Astrocyte (in vitro differentiated cells and primary cell): ENCODE measurements around the gene AGTRAP.

Experiments used
- EZH2 ChIP-seq: IDR thresholded peaks from 2 replicates; pipeline ENCODE4 v1.6.1; 2012; ENCODE audit warnings: mild to moderate bottlenecking, low read length, inconsistent platforms; ENCODE audit not compliant: insufficient read depth
- TF ChIP-seq, protein P1 (sequence below): IDR thresholded peaks from 2 replicates; pipeline ENCODE4 v1.5.1; 2011; ENCODE audit warnings: low read depth, mild to moderate bottlenecking, inconsistent platforms, low read length, moderate library complexity; ENCODE audit not compliant: insufficient read depth

DNA sequence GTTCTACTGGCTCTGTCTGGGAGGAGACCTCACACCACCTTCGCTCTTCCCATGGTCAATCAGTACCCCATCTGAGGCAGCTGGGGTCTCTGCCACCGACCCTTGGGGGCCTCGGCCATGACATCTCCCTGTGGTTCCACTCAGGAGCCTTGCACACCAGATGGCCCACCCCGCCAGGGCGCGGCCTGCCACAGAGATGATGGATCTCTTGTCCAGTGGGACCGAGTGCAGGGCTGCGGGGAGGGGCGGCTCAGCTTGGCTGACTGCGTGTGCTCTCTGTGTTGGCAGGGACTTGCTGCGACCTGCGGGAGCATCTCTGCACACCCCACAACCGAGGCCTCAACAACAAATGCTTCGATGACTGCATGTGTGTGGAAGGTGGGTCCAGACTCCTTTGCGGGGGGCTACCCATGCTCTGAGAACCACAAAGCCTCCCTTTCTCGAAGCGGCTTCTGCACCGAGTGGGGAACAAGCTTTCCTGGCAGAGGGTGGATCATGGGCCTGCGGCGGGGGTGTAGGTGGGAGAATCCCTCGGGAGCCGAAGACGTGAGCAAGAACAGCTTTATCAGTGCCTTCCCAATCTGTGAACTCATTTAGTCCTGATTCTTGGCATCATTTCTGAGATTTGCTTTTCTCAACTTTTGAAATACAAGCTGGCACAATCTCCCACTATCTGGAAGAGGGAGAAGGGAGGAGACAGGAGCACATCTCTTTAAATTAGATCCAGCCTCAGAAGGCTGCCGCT, 20.9 kb upstream of the AGTRAP start:
- no peak for TF ChIP-seq EZH2
- TF ChIP-seq, protein P1, sequence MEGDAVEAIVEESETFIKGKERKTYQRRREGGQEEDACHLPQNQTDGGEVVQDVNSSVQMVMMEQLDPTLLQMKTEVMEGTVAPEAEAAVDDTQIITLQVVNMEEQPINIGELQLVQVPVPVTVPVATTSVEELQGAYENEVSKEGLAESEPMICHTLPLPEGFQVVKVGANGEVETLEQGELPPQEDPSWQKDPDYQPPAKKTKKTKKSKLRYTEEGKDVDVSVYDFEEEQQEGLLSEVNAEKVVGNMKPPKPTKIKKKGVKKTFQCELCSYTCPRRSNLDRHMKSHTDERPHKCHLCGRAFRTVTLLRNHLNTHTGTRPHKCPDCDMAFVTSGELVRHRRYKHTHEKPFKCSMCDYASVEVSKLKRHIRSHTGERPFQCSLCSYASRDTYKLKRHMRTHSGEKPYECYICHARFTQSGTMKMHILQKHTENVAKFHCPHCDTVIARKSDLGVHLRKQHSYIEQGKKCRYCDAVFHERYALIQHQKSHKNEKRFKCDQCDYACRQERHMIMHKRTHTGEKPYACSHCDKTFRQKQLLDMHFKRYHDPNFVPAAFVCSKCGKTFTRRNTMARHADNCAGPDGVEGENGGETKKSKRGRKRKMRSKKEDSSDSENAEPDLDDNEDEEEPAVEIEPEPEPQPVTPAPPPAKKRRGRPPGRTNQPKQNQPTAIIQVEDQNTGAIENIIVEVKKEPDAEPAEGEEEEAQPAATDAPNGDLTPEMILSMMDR = no peak
